Ovary (tissue), 9 donors: Measurements from ENCODE around the gene EGLN1. TPM values are rescaled to one million over a fixed set of nuclear protein-coding genes. Genes with fewer than 3 reads are reported as not detected.

Source experiments
- DNase-seq, 5 donors: peaks; one replicate each; pipeline ENCODE4 v3.0.0-alpha.2; 2019 to 2020
- H3K27ac ChIP-seq, 2 donors: fragments of 200-600 bp; one replicate each; pipeline versions ENCODE4 v1.5.1 to v1.8.0; 2019 to 2022
- H3K27me3 ChIP-seq: fragments of 200-600 bp; one replicate; pipeline ENCODE4 v1.8.0; 2022
- H3K36me3 ChIP-seq: fragments of 200-600 bp; sonication (generic); one replicate; pipeline ENCODE4 v1.5.1; 2019
- H3K4me1 ChIP-seq: one replicate; pipeline ENCODE4 v1.8.1; 2013; ENCODE audit warnings: mild to moderate bottlenecking, moderate library complexity; ENCODE audit not compliant: insufficient read depth
- H3K4me3 ChIP-seq: fragments of 200-600 bp; sonication (generic); one replicate; pipeline ENCODE4 v1.5.1; 2017
- H3K9me3 ChIP-seq, 2 donors: fragments of 200-600 bp in 1 of 2; sonication (generic) in 1 of 2; one replicate each; pipeline versions ENCODE4 v1.5.1 to v1.8.1; 2013 to 2019; ENCODE audit warnings: mild to moderate bottlenecking in 1 of 2, moderate library complexity in 1 of 2
- CTCF ChIP-seq, 3 donors: fragments of 450-650 bp in 2 of 3; fragments of 200-600 bp in 1 of 3; IDR thresholded peaks; one replicate each; pipeline versions ENCODE4 v1.5.1 to v1.8.0; 2016 to 2022; ENCODE audit warnings: antibody characterized with exemption in 3 of 3, mild to moderate bottlenecking in 1 of 3
- EP300 ChIP-seq: sonication (generic); formaldehyde crosslinking; IDR thresholded peaks from one replicate; pipeline ENCODE4 v1.6.1; 2017; ENCODE audit warnings: antibody characterized with exemption
- POLR2A ChIP-seq: fragments of 450-650 bp; IDR thresholded peaks from one replicate; pipeline ENCODE4 v1.6.1; 2017; ENCODE audit warnings: antibody characterized with exemption, mild to moderate bottlenecking, moderate library complexity
- WGBS, 3 donors: extraction: QIAGEN DNeasy Blood & Tissue Kit in 1 of 3; methylation state at CpG; one replicate each; pipeline versions ENCODE4 v1.1.5 to v1.1.7; 2013 to 2017; 5-methylcytosine and 5-hydroxymethylcytosine counted together
- intact Hi-C, 4 donors: fragments of 100-400 bp; cut with DNase I; formaldehyde crosslinking; loops; one replicate each; pipeline versions ENCODE4 v1.11.0 to v1.15.1; 2022 to 2023
- polyA plus RNA-seq, 2 donors: library from polyadenylated mRNA; stranded (reverse); fragments of 200-250 nt in 1 of 2; fragments of 350-450 nt in 1 of 2; fragmentation: Illumina TruSeq in 1 of 2; extraction: RNeasy Lipid Tissue Mini Kit (QIAGEN cat#74804) in 1 of 2; gene quantifications; one replicate each; pipeline ENCODE4 v1.2.3, GENCODE V29; 2013 to 2014
- total RNA-seq, 7 donors: library from RNA; depleted of rRNA in 2 of 7; stranded (reverse); fragments of >200 nt in 2 of 7; fragmentation: NEBNext Ultra II Directional in 3 of 7; extraction: Animal tissue kit (Norgen Biotek cat#: 25700) in 3 of 7; gene quantifications; one replicate each; pipeline versions ENCODE4 v1.1.0 to v1.2.4, GENCODE V29; 2016 to 2023
- donor health status: DM: no; HTN: no; CAD: no; lungs with moderate emphysema.
- donor health status: DM: no; HTN: no; CAD: no.
- donor health status: Bipolar disorder and iron deficiency.
- donor health status: DM: yes; HTN: yes; CAD: no.
- donor health status: DM: no; HTN: no; CAD: no.
- donor health status: DM: yes; HTN: yes; CAD: no.

Gene EGLN1
- total and polyA plus RNA-seq, 9 donors = 18.5 to 52.0 (median 39.1) TPM

DNA sequence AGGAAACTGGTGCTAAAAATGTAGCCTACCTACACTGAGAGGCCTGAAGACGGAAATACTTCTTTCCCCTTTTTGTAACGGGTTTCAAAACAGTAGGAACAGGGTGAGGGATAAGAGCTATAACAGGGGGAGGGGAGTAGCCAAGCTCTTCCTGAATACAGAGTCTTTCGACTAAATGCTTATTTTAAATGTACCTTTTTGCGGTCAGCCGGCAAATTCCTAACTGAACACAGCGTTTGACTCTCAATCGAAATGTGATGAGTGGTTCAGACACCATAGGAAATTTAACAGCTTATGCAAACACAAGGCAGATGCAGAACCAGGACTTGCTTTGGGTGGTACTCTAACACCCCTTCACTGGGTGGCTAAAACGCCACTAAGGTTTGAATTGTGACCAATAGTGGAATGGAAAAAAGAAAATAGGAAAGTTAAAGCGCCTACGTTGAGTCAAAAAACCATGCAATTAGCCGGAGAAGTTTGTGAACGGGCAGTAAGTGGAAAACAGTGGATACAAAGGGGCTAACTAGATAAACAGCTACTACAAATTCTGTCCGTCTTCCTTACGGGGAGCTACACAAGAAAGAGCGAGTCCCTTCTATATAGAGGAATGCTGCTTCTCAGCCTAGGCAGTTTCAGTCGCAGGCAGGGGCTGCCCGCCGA is 1.7 kb downstream of the EGLN1 start:
- no peaks in the 10 kb centered on the region for H3K9me3 ChIP-seq
- H3K4me1 ChIP-seq = peaks cover 11% of the 10 kb centered on the region
- H3K4me3 ChIP-seq = peak overlapping the region; percentile 73
- DNase-seq = no peak
- no peak for TF ChIP-seq EP300
- TF ChIP-seq CTCF (IDR thresholded peaks at IDR 0.05) = no peak
- intact Hi-C loops = loop anchor here in 1 of 4 donors (10.0 kb wide), 1 partner anchor 104 kb away; the partner anchor contains the start of gene TSNAX
- no peaks in the 10 kb centered on the region for H3K27me3 ChIP-seq
- H3K36me3 ChIP-seq = no peaks in the 10 kb centered on the region
- WGBS, 3 donors = 0 to 1% (median 1%) methylated on average over 18 of the region's 18 CpGs
- peak overlapping the region in 1 of 2 donors; percentile 99 for H3K27ac ChIP-seq

- DNase-seq = no peak
- peak overlapping the region in 1 of 2 donors; percentile 99 for H3K27ac ChIP-seq
- 5 to 7% (median 6%) methylated on average over 8 of the region's 8 CpGs for WGBS, 3 donors
These were observed 2.3 kb downstream of the EGLN1 start for GRCh38 chr1:231419738-231420298.

GRCh38 chr1:231419147-231419546 is 2.9 kb downstream of the EGLN1 start:
- H3K4me3 ChIP-seq = peak overlapping the region; percentile 73
- H3K9me3 ChIP-seq = no peaks in the 10 kb centered on the region
- WGBS, 3 donors = 33 to 71% (median 63%) methylated on average over 1 of the region's 1 CpG
- no peaks in the 10 kb centered on the region for H3K27me3 ChIP-seq
- intact Hi-C loops = loop anchor here in 1 of 4 donors (10.0 kb wide), 1 partner anchor 116 kb away; no protein-coding TSS in a partner anchor
- peaks cover 16% of the 10 kb centered on the region for H3K4me1 ChIP-seq
- no peaks in the 10 kb centered on the region for H3K36me3 ChIP-seq
- no peak for DNase-seq
- H3K27ac ChIP-seq = no peak overlapping the region
- TF ChIP-seq CTCF (IDR thresholded peaks at IDR 0.05) = no peak
- TF ChIP-seq POLR2A = no peak
- no peak for TF ChIP-seq EP300

More at GRCh38 chr1:231419738-231420298, 2.3 kb downstream of the EGLN1 start:
- Histone ChIP-seq H3K36me3 (no peaks in the 10 kb centered on the region), H3K27me3 (no peaks in the 10 kb centered on the region), H3K4me1 (peaks cover 13% of the 10 kb centered on the region), H3K9me3 (no peaks in the 10 kb centered on the region), H3K4me3 (peak overlapping the region; percentile 73)
- intact Hi-C loops = loop anchor here in 2 of 4 donors (10.0 kb wide), 2 partner anchors 105 to 115 kb away; partner anchors contain the start of gene TSNAX (in 1 of the 2)
- TF ChIP-seq EP300 (no peak), POLR2A (no peak), CTCF (IDR thresholded peaks at IDR 0.05) (no peak)

GRCh38 chr1:231418741-231419107 is 3.4 kb downstream of the EGLN1 start:
- no peaks in the 10 kb centered on the region for H3K36me3 ChIP-seq
- TF ChIP-seq POLR2A = no peak
- TF ChIP-seq CTCF (IDR thresholded peaks at IDR 0.05) = no peak
- no peak for TF ChIP-seq EP300
- H3K4me3 ChIP-seq = peak overlapping the region; percentile 73
- H3K4me1 ChIP-seq = peaks cover 16% of the 10 kb centered on the region
- intact Hi-C loops = loop anchor here in 1 of 4 donors (10.0 kb wide), 1 partner anchor 116 kb away; no protein-coding TSS in a partner anchor
- no peaks in the 10 kb centered on the region for H3K9me3 ChIP-seq
- H3K27ac ChIP-seq = no peak overlapping the region
- WGBS, 3 donors = 50 to 57% (median 54%) methylated on average over 4 of the region's 4 CpGs
- no peak for DNase-seq
- H3K27me3 ChIP-seq = no peaks in the 10 kb centered on the region
